Esophagus muscularis mucosa (tissue), 3 donors: Measurements from ENCODE around the gene OR4F6.

Source experiments
- POLR2AphosphoS5 ChIP-seq, 2 donors: sonication (generic); formaldehyde crosslinking; IDR thresholded peaks; one replicate each; pipeline ENCODE4 v1.6.1; 2017; ENCODE audit warnings: antibody characterized with exemption in 2 of 2
- TF ChIP-seq, protein P1 (sequence below), 3 experiments: fragments of 200-600 bp in 2 of 3; fragments of 450-650 bp in 1 of 3; sonication (generic) in 2 of 3; IDR thresholded peaks; one replicate each; pipeline ENCODE4 v1.5.1; 2017 to 2019; ENCODE audit warnings: antibody characterized with exemption in 3 of 3, mild to moderate bottlenecking in 2 of 3, moderate library complexity in 1 of 3

GRCh38 chr15:101807345-101807945 is 4.1 kb downstream of the OR4F6 start:
- TF ChIP-seq, protein P1, sequence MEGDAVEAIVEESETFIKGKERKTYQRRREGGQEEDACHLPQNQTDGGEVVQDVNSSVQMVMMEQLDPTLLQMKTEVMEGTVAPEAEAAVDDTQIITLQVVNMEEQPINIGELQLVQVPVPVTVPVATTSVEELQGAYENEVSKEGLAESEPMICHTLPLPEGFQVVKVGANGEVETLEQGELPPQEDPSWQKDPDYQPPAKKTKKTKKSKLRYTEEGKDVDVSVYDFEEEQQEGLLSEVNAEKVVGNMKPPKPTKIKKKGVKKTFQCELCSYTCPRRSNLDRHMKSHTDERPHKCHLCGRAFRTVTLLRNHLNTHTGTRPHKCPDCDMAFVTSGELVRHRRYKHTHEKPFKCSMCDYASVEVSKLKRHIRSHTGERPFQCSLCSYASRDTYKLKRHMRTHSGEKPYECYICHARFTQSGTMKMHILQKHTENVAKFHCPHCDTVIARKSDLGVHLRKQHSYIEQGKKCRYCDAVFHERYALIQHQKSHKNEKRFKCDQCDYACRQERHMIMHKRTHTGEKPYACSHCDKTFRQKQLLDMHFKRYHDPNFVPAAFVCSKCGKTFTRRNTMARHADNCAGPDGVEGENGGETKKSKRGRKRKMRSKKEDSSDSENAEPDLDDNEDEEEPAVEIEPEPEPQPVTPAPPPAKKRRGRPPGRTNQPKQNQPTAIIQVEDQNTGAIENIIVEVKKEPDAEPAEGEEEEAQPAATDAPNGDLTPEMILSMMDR (IDR thresholded peaks at IDR 0.05), result no peak
- no peak for TF ChIP-seq POLR2AphosphoS5 (IDR thresholded peaks at IDR 0.05)
